ENCODE results near the gene HOXB5.

Gene HOXB5

GRCh38 chr17:48630009-48630924 lies 36.7 kb upstream of the HOXB5 start:
- in situ Hi-C loops (cut with HindIII; ENCODE audit: low sequenced_read_pairs) = no loop called here

- in situ Hi-C loops (cut with HindIII; ENCODE audit: low sequenced_read_pairs) = no loop called here
Observed at GRCh38 chr17:48629411-48629759, 35.8 kb upstream of the HOXB5 start.

- in situ Hi-C loops (cut with HindIII; ENCODE audit: low sequenced_read_pairs) = no loop called here
Observed at GRCh38 chr17:48628649-48629410, 35.3 kb upstream of the HOXB5 start.

DNA sequence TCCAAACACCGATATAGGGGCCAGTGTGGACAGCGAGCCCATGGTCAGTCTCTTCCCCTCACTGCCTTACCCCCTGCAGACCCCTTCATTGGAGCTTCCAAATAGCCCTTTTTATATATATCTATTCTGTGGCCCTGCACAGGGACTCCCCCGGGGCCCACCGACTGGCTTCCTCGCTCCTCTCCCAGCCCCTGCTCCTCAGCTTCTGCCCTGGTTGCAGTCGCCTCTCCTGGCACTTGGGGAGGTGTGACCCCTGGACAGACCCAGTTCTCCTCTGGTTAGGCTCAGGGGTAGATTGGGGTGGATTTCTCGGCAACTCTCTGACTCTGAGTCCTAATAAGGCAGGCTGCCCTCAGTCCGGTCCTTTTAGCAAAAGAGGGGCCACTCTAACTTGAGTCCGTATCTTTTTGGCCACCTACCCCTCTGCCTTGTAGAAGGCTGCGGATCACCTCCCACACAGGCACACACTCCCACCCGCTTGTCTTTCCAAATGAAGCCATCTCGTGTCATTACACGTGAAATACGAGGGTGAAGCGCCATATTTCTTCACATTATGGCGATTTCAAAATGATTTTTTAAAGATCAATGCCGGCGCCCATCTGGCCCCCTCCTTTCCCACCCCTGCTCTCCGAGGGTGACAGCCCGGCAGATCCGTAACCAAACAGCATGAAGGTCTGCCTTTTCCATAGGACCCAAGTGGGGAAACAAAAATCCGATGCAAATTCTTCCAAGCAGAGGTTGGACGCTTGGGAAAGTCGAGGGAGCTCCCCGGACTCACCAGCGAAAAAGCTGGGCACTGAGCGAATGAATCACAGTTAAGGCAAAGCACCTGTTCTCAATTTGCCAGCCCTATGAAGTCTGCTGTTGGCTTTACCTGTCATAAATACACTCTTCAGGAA lies 34.3 kb upstream of the HOXB5 start:
- in situ Hi-C loops (cut with HindIII; ENCODE audit: low sequenced_read_pairs) = no loop called here

GRCh38 chr17:48627118-48627597 lies 33.6 kb upstream of the HOXB5 start:
- in situ Hi-C loops (cut with HindIII; ENCODE audit: low sequenced_read_pairs) = no loop called here

DNA sequence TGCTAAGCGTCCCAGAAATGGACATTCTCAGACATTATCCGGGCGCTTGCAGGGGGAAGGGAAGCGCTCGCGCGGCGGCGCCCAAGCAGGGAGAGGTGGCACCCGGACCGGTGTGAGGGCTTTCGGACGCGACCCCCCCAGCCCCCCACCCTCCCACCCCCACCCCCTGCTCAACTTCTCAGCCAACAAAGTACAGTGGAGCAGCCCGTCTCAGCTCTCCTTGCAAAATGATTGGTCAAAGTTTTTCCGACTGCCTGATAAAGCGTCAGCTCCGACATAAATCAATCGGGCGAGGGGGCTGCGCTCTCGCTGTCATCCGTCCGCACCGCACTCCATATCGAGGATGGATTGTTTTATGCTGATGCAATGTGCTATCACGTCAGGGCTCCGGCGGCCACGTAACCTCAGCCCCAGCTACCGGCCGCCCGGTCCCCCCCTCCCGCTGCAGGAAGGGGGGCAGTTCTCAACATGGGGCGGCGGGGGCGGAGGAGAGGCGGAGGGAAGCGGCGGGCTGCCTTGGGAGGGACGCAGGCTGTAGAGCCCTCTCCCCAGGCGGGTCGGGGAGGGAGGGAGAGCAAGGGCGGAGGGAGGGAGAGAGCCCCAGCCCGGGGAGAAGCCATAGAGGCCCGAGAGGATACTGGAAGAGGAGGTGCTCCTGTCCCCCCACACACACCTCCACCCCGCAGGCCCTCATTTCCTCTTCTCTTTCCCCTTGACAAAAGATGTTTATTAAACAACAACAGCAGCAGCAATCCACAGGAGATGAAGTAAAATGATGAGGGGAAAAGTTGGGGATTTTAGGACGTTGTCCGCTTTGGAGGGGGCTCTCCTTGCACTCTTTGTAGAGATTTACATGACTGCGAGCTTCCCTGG lies 32.9 kb upstream of the HOXB5 start, which contains the start of gene HOXB9:
Gene HOXB9, minus strand, starts transcription at position 114 of the 873 bp plus-strand sequence. Its CDS starts 89 bp downstream, at position 25.
- in situ Hi-C loops (cut with HindIII; ENCODE audit: low sequenced_read_pairs) = no loop called here

GRCh38 chr17:48625495-48626244 lies 32.1 kb upstream of the HOXB5 start:
- in situ Hi-C loops (cut with HindIII; ENCODE audit: low sequenced_read_pairs) = no loop called here

DNA sequence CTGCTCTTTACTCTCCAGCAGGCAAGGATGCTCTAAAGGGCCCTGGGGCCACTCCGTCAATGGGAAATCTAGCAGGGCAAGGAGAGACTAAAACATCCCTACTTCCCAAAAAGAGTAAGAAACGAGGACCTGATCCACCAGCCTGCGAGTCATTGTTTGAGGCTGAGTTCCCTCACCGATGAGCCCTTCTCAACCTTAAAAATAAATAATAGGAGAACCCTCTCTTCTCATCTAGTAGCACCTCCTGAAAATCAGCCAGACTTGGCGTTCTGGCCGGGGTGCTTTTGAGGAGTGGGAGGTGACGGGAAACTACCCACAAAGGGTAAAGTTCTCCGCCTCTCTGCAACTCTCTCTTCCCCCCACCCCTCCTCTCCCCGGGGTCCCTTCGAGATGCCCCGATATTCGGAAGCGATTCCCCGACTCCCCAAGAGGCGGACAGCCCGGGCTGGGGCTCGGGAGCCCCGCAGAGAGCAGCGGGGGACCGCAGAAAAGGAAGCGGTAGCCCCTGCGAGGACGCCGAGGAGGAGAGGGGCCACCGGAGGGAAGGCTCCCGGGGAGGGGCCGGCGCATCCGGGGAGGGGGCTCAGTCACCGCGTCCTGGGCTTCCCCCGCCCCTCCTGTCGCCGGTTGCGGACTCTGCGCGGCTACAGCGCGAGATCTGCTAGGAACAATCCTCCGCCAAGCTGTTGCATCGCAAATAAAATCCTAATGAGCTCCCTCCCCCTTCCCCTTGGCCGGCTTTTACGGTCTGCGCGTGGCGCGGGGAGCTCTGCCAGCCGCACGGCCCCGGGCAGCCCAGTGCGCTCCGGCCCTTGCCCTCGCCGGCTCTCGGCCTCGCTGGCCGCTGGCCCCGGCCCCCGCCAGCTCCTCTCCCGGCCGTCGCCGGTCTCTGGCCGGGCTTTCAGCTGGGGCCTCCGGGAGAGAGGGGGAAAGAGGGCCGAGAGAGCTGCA lies 31.2 kb upstream of the HOXB5 start:
- in situ Hi-C loops (cut with HindIII; ENCODE audit: low sequenced_read_pairs) = loop anchor here (5.0 kb wide), 1 partner anchor 92 kb away; no protein-coding TSS in a partner anchor

DNA sequence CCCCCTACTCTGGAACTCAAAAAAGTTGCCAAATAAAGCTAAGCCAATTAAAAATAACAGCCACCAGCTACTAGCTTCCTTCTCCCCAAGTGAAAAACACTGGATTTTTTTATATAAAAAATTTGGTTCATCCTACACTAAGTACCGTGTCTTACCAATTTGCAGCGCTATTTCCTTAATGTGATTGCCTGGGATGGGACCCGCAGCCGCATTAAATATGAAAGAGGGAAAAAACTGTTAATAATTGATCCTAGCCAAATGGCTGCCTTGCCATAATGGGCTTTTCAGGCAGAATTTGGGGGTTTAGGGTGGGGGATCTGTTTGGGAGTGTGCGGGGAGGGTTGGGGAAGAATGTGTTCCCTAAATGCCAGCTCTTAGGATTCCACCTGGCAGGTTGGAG lies 30.5 kb upstream of the HOXB5 start:
- in situ Hi-C loops (cut with HindIII; ENCODE audit: low sequenced_read_pairs) = loop anchor here (5.0 kb wide), 1 partner anchor 93 kb away; no protein-coding TSS in a partner anchor

GRCh38 chr17:48623583-48623982 lies 30.0 kb upstream of the HOXB5 start:
- in situ Hi-C loops (cut with HindIII; ENCODE audit: low sequenced_read_pairs) = loop anchor here (5.0 kb wide), 1 partner anchor 94 kb away; no protein-coding TSS in a partner anchor

DNA sequence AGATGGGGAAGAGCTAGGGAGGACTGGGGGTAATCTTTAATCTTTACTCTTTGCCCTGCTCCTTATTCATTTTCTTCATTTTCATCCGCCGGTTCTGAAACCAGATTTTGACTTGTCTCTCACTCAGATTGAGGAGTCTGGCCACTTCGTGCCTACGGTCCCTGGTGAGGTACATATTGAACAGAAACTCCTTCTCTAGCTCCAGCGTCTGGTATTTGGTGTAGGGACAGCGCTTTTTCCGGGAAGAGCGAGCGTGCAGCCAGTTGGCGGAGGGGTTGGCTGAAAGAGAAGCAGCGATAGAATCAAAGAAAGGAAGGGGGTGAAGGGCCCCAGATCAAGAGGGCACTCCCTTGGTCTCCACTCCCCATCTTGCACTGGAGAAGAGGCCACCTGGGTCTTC lies 29.3 kb upstream of the HOXB5 start:
- in situ Hi-C loops (cut with HindIII; ENCODE audit: low sequenced_read_pairs) = loop anchor here (5.0 kb wide), 1 partner anchor 94 kb away; no protein-coding TSS in a partner anchor

- in situ Hi-C loops (cut with HindIII; ENCODE audit: low sequenced_read_pairs) = loop anchor here (5.0 kb wide), 1 partner anchor 96 kb away; no protein-coding TSS in a partner anchor
Observed at GRCh38 chr17:48621410-48622392, 28.1 kb upstream of the HOXB5 start.

GRCh38 chr17:48620461-48621139 lies 27.0 kb upstream of the HOXB5 start:
- in situ Hi-C loops (cut with HindIII; ENCODE audit: low sequenced_read_pairs) = loop anchor here (5.0 kb wide), 1 partner anchor 97 kb away; no protein-coding TSS in a partner anchor

DNA sequence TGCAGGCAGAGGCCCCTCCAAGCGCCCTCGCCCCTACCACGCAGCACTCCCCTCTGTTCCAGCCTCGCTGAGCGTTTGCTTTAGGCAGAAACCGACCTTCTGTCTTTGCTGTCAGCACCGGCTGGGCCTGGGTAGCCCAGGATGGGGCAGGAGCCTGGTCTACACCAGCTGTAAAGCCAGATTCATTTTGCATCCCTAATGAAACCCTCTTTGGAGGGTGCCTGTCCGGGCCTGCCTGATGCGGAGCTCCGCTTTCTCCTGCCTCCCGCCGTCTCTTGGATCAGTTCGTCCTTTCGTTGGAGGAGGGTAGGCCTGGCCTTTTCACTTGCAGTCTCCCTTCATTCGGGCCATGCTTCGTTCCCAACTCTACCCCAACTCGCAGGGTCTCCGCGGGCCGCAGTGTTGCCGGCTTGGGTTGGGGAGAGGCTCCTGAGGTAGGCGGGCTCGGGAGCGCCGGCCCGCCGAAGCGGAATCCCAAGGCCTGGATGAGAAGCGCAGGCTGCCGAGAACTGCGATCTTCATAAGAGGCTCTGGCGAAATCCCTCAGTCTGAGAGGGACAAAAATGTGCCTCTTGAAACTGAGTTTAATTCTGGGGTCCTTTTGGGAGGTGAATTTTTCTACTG lies 26.4 kb upstream of the HOXB5 start:
- in situ Hi-C loops (cut with HindIII; ENCODE audit: low sequenced_read_pairs) = loop anchor here (5.0 kb wide), 1 partner anchor 97 kb away; no protein-coding TSS in a partner anchor

- in situ Hi-C loops (cut with HindIII; ENCODE audit: low sequenced_read_pairs) = no loop called here
Observed at GRCh38 chr17:48618256-48618896, 24.8 kb upstream of the HOXB5 start.
